Colonic mucosa (tissue), 4 donors: ENCODE data around the gene RAB11FIP4. TPM values are rescaled to one million over a fixed set of nuclear protein-coding genes. Genes with fewer than 3 reads are reported as not detected.

Source experiments
- DNase-seq: peaks from one replicate; pipeline ENCODE4 v3.0.0-alpha.2; 2020
- H3K27ac ChIP-seq: fragments of 200-600 bp; one replicate; pipeline ENCODE4 v1.8.0; 2021
- H3K27me3 ChIP-seq: fragments of 200-600 bp; one replicate; pipeline ENCODE4 v1.8.0; 2021
- H3K36me3 ChIP-seq: fragments of 200-600 bp; one replicate; pipeline ENCODE4 v1.8.0; 2021
- H3K4me1 ChIP-seq: fragments of 200-600 bp; one replicate; pipeline ENCODE4 v1.8.0; 2021; ENCODE audit warnings: mild to moderate bottlenecking
- H3K4me3 ChIP-seq: fragments of 200-600 bp; one replicate; pipeline ENCODE4 v1.8.0; 2021
- H3K9ac ChIP-seq, 2 donors: one replicate each; pipeline ENCODE4 v1.7.0; 2013; ENCODE audit warnings: control low read depth in 2 of 2, low read depth in 2 of 2, low read length in 2 of 2
- H3K9me3 ChIP-seq: fragments of 200-600 bp; one replicate; pipeline ENCODE4 v1.8.0; 2021
- intact Hi-C: fragments of 100-400 bp; cut with DNase I; formaldehyde crosslinking; loops from one replicate; pipeline ENCODE4 v1.14.1; 2022
- total RNA-seq, 2 donors: library from RNA; stranded (reverse); fragmentation: NEBNext Ultra II Directional in 1 of 2; extraction: Animal tissue kit (Norgen Biotek cat#: 25700) in 1 of 2; gene quantifications; one replicate each; pipeline ENCODE4 v1.2.1, GENCODE V29; 2021
- TF ChIP-seq, protein P1 (sequence below): fragments of 200-600 bp; IDR thresholded peaks from one replicate; pipeline ENCODE4 v1.8.0; 2022; ENCODE audit warnings: antibody characterized with exemption, mild to moderate bottlenecking
- donor health status: healthy.
- donor health status: DM: no; HTN: no; CAD: no.
- donor health status: DM: no; HTN: no; CAD: no.

RAB11FIP4 gene
- total RNA-seq, 2 donors from 2014 or later, result 41.5 to 46.0 TPM

DNA sequence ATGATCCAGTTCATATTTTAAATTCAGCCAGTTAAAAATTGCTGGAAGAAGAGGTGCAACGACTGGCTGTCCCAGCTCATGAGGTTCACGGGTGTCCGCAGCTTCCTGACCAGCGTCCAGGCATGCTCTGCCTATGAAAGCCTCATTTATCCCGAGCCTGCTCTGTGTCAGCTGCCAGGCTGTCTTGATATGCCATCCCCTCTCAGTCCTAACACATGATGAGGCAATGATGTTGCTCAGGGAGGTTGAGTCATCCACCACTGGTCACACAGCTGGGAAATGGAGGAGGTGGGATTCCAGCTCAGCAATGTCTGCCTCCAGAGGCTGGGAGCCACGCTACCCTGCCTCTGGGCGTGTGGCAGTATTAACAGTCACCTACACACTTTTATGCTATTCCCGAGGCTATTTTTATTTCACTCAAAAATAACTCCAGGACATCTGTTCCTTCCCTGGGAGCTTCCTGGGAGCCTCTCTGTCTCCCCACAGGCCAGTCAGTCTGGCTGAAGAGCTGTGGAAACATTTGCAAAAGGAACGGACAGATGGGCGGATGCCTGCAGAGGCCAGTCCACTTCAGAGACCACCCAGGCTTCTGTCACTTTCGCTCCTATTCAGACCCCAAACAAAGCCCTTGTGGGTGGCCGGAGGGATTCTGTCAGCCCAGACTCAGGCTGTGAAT is 22.5 kb downstream of the RAB11FIP4 start:
- Histone ChIP-seq H3K9me3 (no peaks in the 10 kb centered on the region), H3K9ac (no peak overlapping the region), H3K27me3 (no peaks in the 10 kb centered on the region), H3K27ac (no peak overlapping the region), H3K4me1 (no peaks in the 10 kb centered on the region), H3K4me3 (no peak overlapping the region), H3K36me3 (no peaks in the 10 kb centered on the region)
- DNase-seq, result no peak
- intact Hi-C loops, result no loop called here
- TF ChIP-seq, protein P1, sequence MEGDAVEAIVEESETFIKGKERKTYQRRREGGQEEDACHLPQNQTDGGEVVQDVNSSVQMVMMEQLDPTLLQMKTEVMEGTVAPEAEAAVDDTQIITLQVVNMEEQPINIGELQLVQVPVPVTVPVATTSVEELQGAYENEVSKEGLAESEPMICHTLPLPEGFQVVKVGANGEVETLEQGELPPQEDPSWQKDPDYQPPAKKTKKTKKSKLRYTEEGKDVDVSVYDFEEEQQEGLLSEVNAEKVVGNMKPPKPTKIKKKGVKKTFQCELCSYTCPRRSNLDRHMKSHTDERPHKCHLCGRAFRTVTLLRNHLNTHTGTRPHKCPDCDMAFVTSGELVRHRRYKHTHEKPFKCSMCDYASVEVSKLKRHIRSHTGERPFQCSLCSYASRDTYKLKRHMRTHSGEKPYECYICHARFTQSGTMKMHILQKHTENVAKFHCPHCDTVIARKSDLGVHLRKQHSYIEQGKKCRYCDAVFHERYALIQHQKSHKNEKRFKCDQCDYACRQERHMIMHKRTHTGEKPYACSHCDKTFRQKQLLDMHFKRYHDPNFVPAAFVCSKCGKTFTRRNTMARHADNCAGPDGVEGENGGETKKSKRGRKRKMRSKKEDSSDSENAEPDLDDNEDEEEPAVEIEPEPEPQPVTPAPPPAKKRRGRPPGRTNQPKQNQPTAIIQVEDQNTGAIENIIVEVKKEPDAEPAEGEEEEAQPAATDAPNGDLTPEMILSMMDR, result no peak

DNA sequence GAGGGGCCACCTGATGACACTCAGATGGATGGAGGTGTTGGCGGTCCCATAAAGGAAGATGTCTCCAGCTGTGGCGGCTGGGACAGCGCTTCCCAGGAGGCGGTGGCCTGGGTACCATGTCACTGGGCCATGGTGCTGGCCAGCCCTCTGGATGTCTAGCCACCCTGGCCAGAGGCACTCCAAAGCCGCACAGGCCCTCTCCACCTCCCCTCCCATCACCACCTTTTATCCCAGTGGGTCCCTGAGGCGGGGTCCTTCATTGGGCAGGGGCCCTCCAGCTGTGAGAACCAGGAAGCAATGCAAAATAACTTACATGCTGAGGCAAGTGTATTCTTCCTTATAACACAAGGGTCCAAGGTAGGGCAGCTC is 23.1 kb downstream of the RAB11FIP4 start:
- no peaks in the 10 kb centered on the region for H3K27me3 ChIP-seq
- no peak overlapping the region for H3K9ac ChIP-seq
- TF ChIP-seq, protein P1, result no peak
- H3K4me3 ChIP-seq, result no peak overlapping the region
- no peak overlapping the region for H3K27ac ChIP-seq
- no peaks in the 10 kb centered on the region for H3K9me3 ChIP-seq
- no peaks in the 10 kb centered on the region for H3K36me3 ChIP-seq
- intact Hi-C loops, result no loop called here
- DNase-seq, result no peak
- H3K4me1 ChIP-seq, result no peaks in the 10 kb centered on the region

DNA sequence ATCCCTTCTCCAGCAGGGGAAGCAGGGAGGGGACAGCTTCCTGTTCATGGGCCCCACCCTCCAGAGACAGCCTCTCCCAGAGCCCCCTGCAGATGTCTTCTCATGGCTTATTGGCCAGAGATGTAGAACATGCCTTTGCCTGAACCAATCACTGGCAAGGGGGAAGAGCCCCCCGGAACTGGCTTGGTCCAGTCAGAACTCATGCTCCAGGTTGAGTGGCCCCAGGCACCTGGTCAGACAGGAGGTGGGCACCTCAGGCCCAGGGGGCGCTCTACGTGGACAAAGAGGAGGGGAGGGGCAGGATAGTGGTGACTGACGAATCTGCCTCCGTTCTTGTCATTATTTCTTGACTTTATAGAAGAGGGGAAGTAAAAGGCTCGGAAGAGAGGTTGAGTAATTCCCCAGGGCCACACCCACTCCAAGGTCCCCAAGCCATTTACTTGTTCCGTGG is 23.6 kb downstream of the RAB11FIP4 start:
- DNase-seq, result no peak
- Histone ChIP-seq H3K27me3 (no peaks in the 10 kb centered on the region), H3K4me3 (no peak overlapping the region)

DNA sequence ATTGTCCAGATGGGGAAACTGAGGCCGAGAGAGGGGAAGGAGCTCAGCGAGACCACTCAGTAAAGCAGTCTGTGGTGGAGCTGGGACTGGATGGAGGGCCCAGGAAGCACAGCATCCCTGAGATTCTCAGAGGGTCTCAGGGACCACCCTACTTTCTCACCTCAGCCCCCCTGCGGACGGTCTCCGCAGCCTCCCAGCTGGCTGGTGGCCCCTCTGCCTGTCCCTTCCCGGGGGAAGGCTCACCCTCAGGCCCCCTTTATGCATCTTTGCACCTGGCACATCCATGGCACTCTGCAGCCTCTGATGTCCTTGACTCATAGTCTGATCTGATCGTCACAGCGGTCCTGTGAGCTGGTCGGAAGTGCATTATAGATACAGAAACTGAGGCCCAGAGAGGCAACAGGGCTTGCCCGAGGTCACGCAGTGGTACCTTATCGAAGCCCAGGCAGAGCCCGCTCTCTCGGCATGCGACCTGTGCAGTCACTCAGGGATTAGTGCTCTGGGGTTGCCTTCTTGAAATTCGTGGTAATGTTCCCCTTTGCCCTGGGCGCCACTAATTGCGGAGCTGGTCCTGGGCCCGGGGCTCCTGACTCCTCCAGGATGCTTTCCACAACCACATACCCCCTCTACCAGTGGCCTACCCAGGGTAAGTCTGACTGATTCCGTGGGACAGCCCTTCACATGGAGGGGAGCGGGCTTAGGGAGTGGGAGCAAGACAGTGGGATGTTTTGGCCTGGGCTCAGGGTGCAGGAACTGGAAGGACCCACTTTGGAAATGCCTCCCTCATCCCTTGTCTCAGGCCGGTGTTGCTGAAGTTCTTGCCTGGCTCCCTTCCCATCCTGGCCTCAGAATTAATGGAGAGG is 24.4 kb downstream of the RAB11FIP4 start:
- DNase-seq, result no peak
- no peak overlapping the region for H3K4me3 ChIP-seq
- no peak overlapping the region for H3K9ac ChIP-seq

More for the DNA sequence above, 23.6 kb downstream of the RAB11FIP4 start:
- no peak overlapping the region for H3K9ac ChIP-seq
- TF ChIP-seq, protein P1, result no peak
- H3K27ac ChIP-seq, result no peak overlapping the region
- intact Hi-C loops, result no loop called here
- H3K4me1 ChIP-seq, result no peaks in the 10 kb centered on the region
- no peaks in the 10 kb centered on the region for H3K9me3 ChIP-seq
- no peaks in the 10 kb centered on the region for H3K36me3 ChIP-seq

DNA sequence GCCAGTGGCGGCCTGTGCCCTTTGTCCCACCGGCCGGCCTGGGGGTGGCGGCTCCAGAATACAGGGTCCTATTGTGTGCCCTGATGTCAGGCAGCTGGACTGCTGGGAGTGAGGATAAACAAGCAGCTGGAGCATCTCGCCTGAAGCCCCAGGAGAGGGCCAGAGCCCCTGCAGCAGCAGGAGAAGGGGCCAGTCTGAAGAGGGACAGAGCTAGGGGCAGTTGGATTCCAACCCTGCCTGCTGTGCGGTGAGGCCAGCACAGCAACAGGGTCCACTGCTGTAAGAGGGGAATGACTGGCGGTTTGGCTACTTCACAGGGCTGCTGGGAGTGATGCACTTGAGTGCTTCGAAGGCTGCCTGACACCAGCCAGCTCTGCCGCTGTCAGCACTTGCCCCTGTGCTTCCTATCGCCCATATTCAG is 25.0 kb downstream of the RAB11FIP4 start:
- Histone ChIP-seq H3K27ac (no peak overlapping the region), H3K36me3 (no peaks in the 10 kb centered on the region), H3K27me3 (no peaks in the 10 kb centered on the region), H3K9me3 (no peaks in the 10 kb centered on the region), H3K9ac (no peak overlapping the region), H3K4me1 (no peaks in the 10 kb centered on the region), H3K4me3 (no peak overlapping the region)
- TF ChIP-seq, protein P1, result no peak
- DNase-seq, result no peak
- intact Hi-C loops, result no loop called here

More for the DNA sequence above, 24.4 kb downstream of the RAB11FIP4 start:
- no peaks in the 10 kb centered on the region for H3K4me1 ChIP-seq
- H3K27ac ChIP-seq, result no peak overlapping the region
- H3K27me3 ChIP-seq, result no peaks in the 10 kb centered on the region
- H3K9me3 ChIP-seq, result no peaks in the 10 kb centered on the region
- H3K36me3 ChIP-seq, result no peaks in the 10 kb centered on the region
- TF ChIP-seq, protein P1, result no peak
- intact Hi-C loops, result no loop called here
